DOHH2 (cell line): ENCODE data around the gene LRRC8B.

ENCODE experiments used
- CTCF ChIP-seq: fragments of 200-600 bp; sonication (generic); IDR thresholded peaks from one replicate; pipeline ENCODE4 v1.5.1; 2014; ENCODE audit warnings: antibody characterized with exemption, mild to moderate bottlenecking, low read depth, low read length; ENCODE audit not compliant: poor library complexity, severe bottlenecking
- EZH2phosphoT487 ChIP-seq: fragments of 200-600 bp; sonication (generic); IDR thresholded peaks from 2 replicates; pipeline ENCODE4 v1.6.1; 2017; ENCODE audit warnings: borderline replicate concordance, mild to moderate bottlenecking, antibody characterized with exemption, low read length, moderate library complexity, mixed read lengths

- TF ChIP-seq CTCF: no peak
- TF ChIP-seq EZH2phosphoT487: no peak
These were observed 40.9 kb upstream of the LRRC8B start for GRCh38 chr1:89483757-89484077.
